Measurements from ENCODE around the gene STOML2. TPM values are rescaled to one million over a fixed set of nuclear protein-coding genes. Genes with fewer than 3 reads are reported as not detected.

The STOML2 gene
- total and polyA plus RNA-seq, 2 donors (not counting 3 experiments of a cell fraction or from before 2014, with no cell fraction given): 144 to 187 TPM

GRCh38 chr9:35078066-35078465 is 24.9 kb downstream of the STOML2 start:
- no peak for FAIRE-seq
- no peak for TF ChIP-seq EZH2 (IDR thresholded peaks at IDR 0.05; ENCODE audit: borderline replicate concordance, low read depth, low read length, severe bottlenecking)
- TF ChIP-seq MYC (IDR thresholded peaks at IDR 0.05; ENCODE audit: low read depth, low read length): no peak
- TF ChIP-seq POLR2AphosphoS5 (IDR thresholded peaks at IDR 0.05; ENCODE audit: insufficient read depth, low read depth, low read length): no peak
- no peak for TF ChIP-seq JUN (IDR thresholded peaks at IDR 0.05; ENCODE audit: borderline replicate concordance, insufficient read depth, insufficient read length, low read depth)
- no peak for TF ChIP-seq MAX (IDR thresholded peaks at IDR 0.05; ENCODE audit: insufficient read depth, insufficient read length)
- no peak for TF ChIP-seq GATA2 (IDR thresholded peaks at IDR 0.05; ENCODE audit: insufficient read depth, insufficient read length, low read depth, low read length)
- no peak for TF ChIP-seq FOS (IDR thresholded peaks at IDR 0.05; ENCODE audit: borderline replicate concordance, insufficient read depth, low read length)
- no peak for TF ChIP-seq POLR2A (IDR thresholded peaks at IDR 0.05; ENCODE audit: low read depth, low read length)
- no peak for TF ChIP-seq CTCF (IDR thresholded peaks at IDR 0.05; ENCODE audit: extremely low read depth in 1 of 2, insufficient read depth in 1 of 2, low read depth in 1 of 2, low read length in 2 of 2)
- POLR2A ChIA-PET: interaction anchor here (0.6 kb wide), 1 partner anchor 650 kb away, joined by 3 read pairs; no protein-coding TSS in a partner anchor
- no TSS peak for BruUV-seq (replicated peaks)
- CTCF ChIA-PET: interaction anchor here (1.4 to 1.5 kb wide), 2 partner anchors 19 to 27 kb away, joined by 4 read pairs; partner anchors contain the start of gene PIGO
- H2AFZ ChIP-seq (ENCODE audit: low read depth, low read length): no peak overlapping the region
- H3K4me3 ChIP-seq (replicated peaks in 1 of 3; ENCODE audit: insufficient read depth in 1 of 3, low read depth in 1 of 3, low read length in 3 of 3): no peak overlapping the region
- no peaks in the 10 kb centered on the region for H4K20me1 ChIP-seq (replicated peaks; ENCODE audit: control insufficient read depth, extremely low read depth, insufficient read depth, low read length)
- peaks cover 23% of the 10 kb centered on the region for H3K79me2 ChIP-seq (ENCODE audit: control insufficient read depth, insufficient read depth, low read length)
- peaks cover 17% of the 10 kb centered on the region for H3K4me1 ChIP-seq (ENCODE audit: control insufficient read depth, extremely low read depth, insufficient read depth, low read length)
- H3K4me2 ChIP-seq (ENCODE audit: insufficient read depth, low read length): peak overlapping the region; percentile 57
- H3K36me3 ChIP-seq (ENCODE audit: control insufficient read depth in 2 of 2, extremely low read depth in 1 of 2, insufficient read depth in 2 of 2, low read length in 2 of 2): peaks cover 0 to 9% of the 10 kb centered on the region in 2 experiments
- H3K27me3 ChIP-seq (ENCODE audit: control insufficient read depth in 2 of 2, insufficient read depth in 2 of 2, low read length in 2 of 2): no peaks in the 10 kb centered on the region
- no peaks in the 10 kb centered on the region for H3K9me1 ChIP-seq (replicated peaks; ENCODE audit: control insufficient read depth, extremely low read depth, insufficient read depth, low read length)
- no peak for DNase-seq (ENCODE audit: low read depth, low spot score)
- H3K27ac ChIP-seq (ENCODE audit: insufficient read depth, low read depth, low read length): no peak overlapping the region
- dilution Hi-C loops (cut with MboI; ENCODE audit: extremely low pct_ligation_motif_present, low sequenced_read_pairs) (no loop called here), intact Hi-C loops (cut with micrococcal nuclease) (no loop called here)
- peak overlapping the region; percentile 74 for H3K9ac ChIP-seq (replicated peaks; ENCODE audit: extremely low read depth, insufficient read depth, low read length)
- no peaks in the 10 kb centered on the region for H3K9me3 ChIP-seq (replicated peaks; ENCODE audit: control insufficient read depth, insufficient read depth, low read length)

Measured in endothelial cell of umbilical vein (primary cell).